COR-L47 (cell line): ENCODE measurements around the gene PTPRG.
"Not testable (repeated sequence)": the region's sequence is repeated elsewhere in the genome, so short reads cannot be mapped to it uniquely, and the experiment has no call there.

Source experiments
- DNase-seq: peaks from one replicate; lab custom pipeline; 2025; lab: John Stamatoyannopoulos, UW

The PTPRG gene

GRCh38 chr3:61725851-61726333, 164.5 kb downstream of the PTPRG start:
- DNase-seq, result no peak

GRCh38 chr3:61727435-61727834, 166.1 kb downstream of the PTPRG start:
- DNase-seq, result no peak

GRCh38 chr3:61729038-61729634, 167.8 kb downstream of the PTPRG start:
- no peak for DNase-seq

GRCh38 chr3:61730056-61730455, 168.7 kb downstream of the PTPRG start:
- DNase-seq, result no peak

GRCh38 chr3:61730577-61731231, 169.3 kb downstream of the PTPRG start:
- DNase-seq, result no peak

GRCh38 chr3:61733000-61733399, 171.6 kb downstream of the PTPRG start:
- no peak for DNase-seq

GRCh38 chr3:61733876-61734275, 172.5 kb downstream of the PTPRG start:
- no peak for DNase-seq

- DNase-seq, result no peak
Observed at GRCh38 chr3:61734749-61735686, 173.6 kb downstream of the PTPRG start.

- DNase-seq, result no peak
Observed at GRCh38 chr3:61736506-61736905, 175.1 kb downstream of the PTPRG start.

- DNase-seq, result no peak
Observed at GRCh38 chr3:61739640-61740039, 178.3 kb downstream of the PTPRG start.

GRCh38 chr3:61740494-61740893, 179.1 kb downstream of the PTPRG start:
- no peak for DNase-seq

- no peak for DNase-seq
Observed at GRCh38 chr3:61741551-61741950, 180.2 kb downstream of the PTPRG start.

GRCh38 chr3:61742006-61742405, 180.6 kb downstream of the PTPRG start:
- no peak for DNase-seq

GRCh38 chr3:61743067-61743466, 181.7 kb downstream of the PTPRG start:
- DNase-seq, result no peak

- DNase-seq, result no peak
Observed at GRCh38 chr3:61743686-61744242, 182.4 kb downstream of the PTPRG start.

GRCh38 chr3:61748288-61748687, 186.9 kb downstream of the PTPRG start:
- DNase-seq, result no peak

- no peak for DNase-seq
Observed at GRCh38 chr3:61750766-61751165, 189.4 kb downstream of the PTPRG start.

- DNase-seq, result no peak
Observed at GRCh38 chr3:61758839-61759238, 197.5 kb downstream of the PTPRG start.

GRCh38 chr3:61760783-61761182, 199.4 kb downstream of the PTPRG start:
- not testable (repeated sequence) for DNase-seq

GRCh38 chr3:61761694-61762430, 200.5 kb downstream of the PTPRG start:
- no peak for DNase-seq

GRCh38 chr3:61765157-61765876, 203.9 kb downstream of the PTPRG start:
- no peak for DNase-seq
